ENCODE results near the gene MIER2.

Gene MIER2

GRCh38 chr19:327291-328024 is 17.1 kb downstream of the MIER2 start:
- Histone ChIP-seq H3K27ac (no peak overlapping the region), H3K4me1 (no peaks in the 10 kb centered on the region), H3K9me3 (peaks cover 0 to 9% (median 0%) of the 10 kb centered on the region in 3 donors), H3K36me3 (peaks cover 76 to 87% (median 81%) of the 10 kb centered on the region in 3 donors), H3K4me3 (no peak overlapping the region), H3K27me3 (no peaks in the 10 kb centered on the region)
- TF ChIP-seq, protein P1, sequence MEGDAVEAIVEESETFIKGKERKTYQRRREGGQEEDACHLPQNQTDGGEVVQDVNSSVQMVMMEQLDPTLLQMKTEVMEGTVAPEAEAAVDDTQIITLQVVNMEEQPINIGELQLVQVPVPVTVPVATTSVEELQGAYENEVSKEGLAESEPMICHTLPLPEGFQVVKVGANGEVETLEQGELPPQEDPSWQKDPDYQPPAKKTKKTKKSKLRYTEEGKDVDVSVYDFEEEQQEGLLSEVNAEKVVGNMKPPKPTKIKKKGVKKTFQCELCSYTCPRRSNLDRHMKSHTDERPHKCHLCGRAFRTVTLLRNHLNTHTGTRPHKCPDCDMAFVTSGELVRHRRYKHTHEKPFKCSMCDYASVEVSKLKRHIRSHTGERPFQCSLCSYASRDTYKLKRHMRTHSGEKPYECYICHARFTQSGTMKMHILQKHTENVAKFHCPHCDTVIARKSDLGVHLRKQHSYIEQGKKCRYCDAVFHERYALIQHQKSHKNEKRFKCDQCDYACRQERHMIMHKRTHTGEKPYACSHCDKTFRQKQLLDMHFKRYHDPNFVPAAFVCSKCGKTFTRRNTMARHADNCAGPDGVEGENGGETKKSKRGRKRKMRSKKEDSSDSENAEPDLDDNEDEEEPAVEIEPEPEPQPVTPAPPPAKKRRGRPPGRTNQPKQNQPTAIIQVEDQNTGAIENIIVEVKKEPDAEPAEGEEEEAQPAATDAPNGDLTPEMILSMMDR (IDR thresholded peaks at IDR 0.05), result no peak
- intact Hi-C loops (cut with DNase I; ENCODE audit: low total_unique reads), result no loop called here
- no peak for DNase-seq

GRCh38 chr19:326871-327270 is 17.7 kb downstream of the MIER2 start:
- DNase-seq, result no peak
- intact Hi-C loops (cut with DNase I; ENCODE audit: low total_unique reads), result no loop called here
- TF ChIP-seq, protein P1 (IDR thresholded peaks at IDR 0.05), result no peak
- H3K4me3 ChIP-seq, result no peak overlapping the region
- H3K36me3 ChIP-seq, result peaks cover 82 to 93% (median 83%) of the 10 kb centered on the region in 3 donors
- H3K27ac ChIP-seq, result no peak overlapping the region
- H3K9me3 ChIP-seq, result peaks cover 0 to 9% (median 0%) of the 10 kb centered on the region in 3 donors
- no peaks in the 10 kb centered on the region for H3K27me3 ChIP-seq
- no peaks in the 10 kb centered on the region for H3K4me1 ChIP-seq

DNA sequence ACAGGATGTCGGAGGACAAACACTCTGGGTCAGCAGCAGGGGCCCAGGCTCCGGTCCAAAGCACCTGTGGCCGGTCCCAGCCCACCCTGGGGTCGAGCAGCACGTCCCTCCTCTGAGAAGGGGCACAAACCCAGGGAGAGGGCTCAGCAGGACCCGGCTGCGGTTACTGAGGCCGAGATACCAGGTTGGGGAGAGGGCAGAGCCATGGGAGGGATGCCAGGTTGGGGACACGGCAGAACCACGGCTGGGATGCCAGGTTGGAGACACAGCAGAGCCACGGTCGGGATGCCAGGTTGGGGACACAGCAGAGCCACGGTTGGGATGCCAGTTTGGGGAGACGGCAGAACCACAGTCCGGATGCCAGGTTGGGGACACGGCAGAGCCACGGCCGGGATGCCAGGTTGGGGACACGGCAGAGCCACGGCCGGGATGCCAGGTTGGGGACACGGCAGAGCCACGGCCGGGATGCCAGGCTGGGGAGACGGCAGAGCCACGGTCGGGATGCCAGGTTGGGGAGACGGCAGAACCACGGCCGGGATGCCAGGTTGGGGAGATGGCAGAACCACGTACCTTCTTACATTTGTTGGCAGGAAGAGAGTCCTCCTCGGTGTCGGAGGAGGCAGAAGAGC is 18.5 kb downstream of the MIER2 start:
- H3K27ac ChIP-seq, result no peak overlapping the region
- H3K27me3 ChIP-seq, result no peaks in the 10 kb centered on the region
- TF ChIP-seq, protein P1 (IDR thresholded peaks at IDR 0.05), result no peak
- intact Hi-C loops (cut with DNase I; ENCODE audit: low total_unique reads), result no loop called here
- H3K4me3 ChIP-seq, result no peak overlapping the region
- peaks cover 0 to 9% (median 0%) of the 10 kb centered on the region in 3 donors for H3K9me3 ChIP-seq
- DNase-seq, result no peak
- no peaks in the 10 kb centered on the region for H3K4me1 ChIP-seq
- H3K36me3 ChIP-seq, result peaks cover 80 to 94% (median 88%) of the 10 kb centered on the region in 3 donors

- H3K36me3 ChIP-seq, result peaks cover 77 to 94% (median 88%) of the 10 kb centered on the region in 3 donors
- H3K4me1 ChIP-seq, result no peaks in the 10 kb centered on the region
- TF ChIP-seq, protein P1 (IDR thresholded peaks at IDR 0.05), result no peak
- H3K4me3 ChIP-seq, result no peak overlapping the region
- H3K27ac ChIP-seq, result no peak overlapping the region
- DNase-seq, result no peak
- intact Hi-C loops (cut with DNase I; ENCODE audit: low total_unique reads), result no loop called here
- H3K27me3 ChIP-seq, result no peaks in the 10 kb centered on the region
- peaks cover 0 to 9% (median 0%) of the 10 kb centered on the region in 3 donors for H3K9me3 ChIP-seq
Measured at GRCh38 chr19:325173-325936, 19.2 kb downstream of the MIER2 start.

- intact Hi-C loops (cut with DNase I; ENCODE audit: low total_unique reads), result no loop called here
- no peak for DNase-seq
Measured at GRCh38 chr19:324716-325115, 19.9 kb downstream of the MIER2 start.

More at GRCh38 chr19:324716-325115, 19.9 kb downstream of the MIER2 start:
- Histone ChIP-seq H3K27me3 (no peaks in the 10 kb centered on the region), H3K4me3 (no peak overlapping the region), H3K4me1 (no peaks in the 10 kb centered on the region), H3K9me3 (peaks cover 0 to 9% (median 0%) of the 10 kb centered on the region in 3 donors), H3K36me3 (peaks cover 71 to 94% (median 87%) of the 10 kb centered on the region in 3 donors), H3K27ac (no peak overlapping the region)
- TF ChIP-seq, protein P1 (IDR thresholded peaks at IDR 0.05), result no peak
